SK-N-SH (cell line): ENCODE data around the gene BOK. TPM values are rescaled to one million over a fixed set of nuclear protein-coding genes. Genes with fewer than 3 reads are reported as not detected.

Source experiments
- CTCF ChIA-PET: fragments of 300-600, 350-600 bp; formaldehyde crosslinking; extraction: SDS; loops from one replicate; lab custom pipeline; 2021; lab: Yijun Ruan, JAX
- POLR2A ChIA-PET: fragments of 350-600 bp; sonication (Branson Sonifier 250); formaldehyde crosslinking; extraction: SDS; loops from one replicate; lab custom pipeline; 2020; ENCODE audit warnings: antibody characterized with exemption, inconsistent platforms; lab: Yijun Ruan, JAX
- DNase-seq: peaks from one replicate; pipeline ENCODE4 v3.0.0; 2012
- H2AFZ ChIP-seq: fragments of 200-600 bp; sonication (generic); 2 replicates; pipeline ENCODE4 v1.8.1; 2016; ENCODE audit warnings: antibody characterized with exemption, mild to moderate bottlenecking, low read depth
- H3F3A ChIP-seq: fragments of 200-600 bp; sonication (generic); replicated peaks from 2 replicates; pipeline ENCODE3; 2016; ENCODE audit warnings: antibody characterized with exemption, mild to moderate bottlenecking; ENCODE audit not compliant: insufficient read depth
- H3K27ac ChIP-seq, 2 experiments: fragments of 200-500 bp in 1 of 2; fragments of 200-600 bp in 1 of 2; sonication (Bioruptor generic) in 1 of 2; sonication (generic), shearing (Covaris generic) in 1 of 2; 2 replicates each; pipeline versions ENCODE4 v1.5.1 to v1.6.1; 2014 to 2016; ENCODE audit warnings: low read depth in 2 of 2, inconsistent platforms in 1 of 2, low read length in 1 of 2, mild to moderate bottlenecking in 1 of 2, mixed read lengths in 1 of 2
- H3K27me3 ChIP-seq: fragments of 200-600 bp; sonication (generic), shearing (Covaris generic); 2 replicates; pipeline ENCODE4 v1.6.1; 2016; ENCODE audit warnings: mixed run types; ENCODE audit not compliant: insufficient read depth
- H3K36me3 ChIP-seq, 2 experiments: fragments of 200-500 bp in 1 of 2; fragments of 200-600 bp in 1 of 2; sonication (Bioruptor generic) in 1 of 2; sonication (generic) in 1 of 2; replicated peaks in 1 of 2; 2 replicates each; pipeline versions ENCODE3 to v1.5.1; 2014 to 2016; ENCODE audit warnings: low read length in 1 of 2, mild to moderate bottlenecking in 1 of 2; ENCODE audit not compliant: insufficient read depth in 2 of 2, control insufficient read depth in 1 of 2
- H3K4me1 ChIP-seq, 2 experiments: fragments of 200-500 bp in 1 of 2; fragments of 200-600 bp in 1 of 2; sonication (Bioruptor generic) in 1 of 2; sonication (generic), shearing (Covaris generic) in 1 of 2; 2 replicates each; pipeline versions ENCODE4 v1.5.1 to v1.6.1; 2014 to 2016; ENCODE audit warnings: low read depth in 1 of 2, low read length in 1 of 2, mixed run types in 1 of 2; ENCODE audit not compliant: insufficient read depth in 2 of 2, control insufficient read depth in 1 of 2
- H3K4me2 ChIP-seq: fragments of 200-600 bp; sonication (generic), shearing (Covaris generic); 2 replicates; pipeline ENCODE4 v1.6.1; 2017; ENCODE audit warnings: mixed run types
- H3K4me3 ChIP-seq, 2 experiments: fragments of 200-500 bp in 1 of 2; fragments of 200-600 bp in 1 of 2; sonication (Bioruptor generic) in 1 of 2; sonication (generic), shearing (Covaris generic) in 1 of 2; 2 replicates each; pipeline versions ENCODE4 v1.5.1 to v1.8.1; 2014 to 2016; ENCODE audit warnings: low read depth in 2 of 2, inconsistent platforms in 1 of 2, low read length in 1 of 2, mild to moderate bottlenecking in 1 of 2, mixed read lengths in 1 of 2, moderate library complexity in 1 of 2
- H3K79me2 ChIP-seq: fragments of 200-600 bp; sonication (generic); 2 replicates; pipeline ENCODE4 v1.8.1; 2017; ENCODE audit warnings: mild to moderate bottlenecking; ENCODE audit not compliant: insufficient read depth
- H3K9ac ChIP-seq: fragments of 200-600 bp; sonication (generic); 2 replicates; pipeline ENCODE4 v1.6.1; 2017; ENCODE audit warnings: mixed run types
- H3K9me2 ChIP-seq: fragments of 200-600 bp; sonication (generic); 2 replicates; pipeline ENCODE4 v1.6.1; 2017; ENCODE audit warnings: mixed run types
- H3K9me3 ChIP-seq: fragments of 200-600 bp; sonication (generic); 2 replicates; pipeline ENCODE4 v1.6.1; 2017; ENCODE audit warnings: mixed run types, mild to moderate bottlenecking, moderate library complexity
- H4K20me1 ChIP-seq: fragments of 200-600 bp; sonication (generic); 2 replicates; pipeline ENCODE4 v1.6.1; 2017; ENCODE audit warnings: mild to moderate bottlenecking, mixed run types; ENCODE audit not compliant: insufficient read depth
- ELF1 ChIP-seq: IDR thresholded peaks from 2 replicates; pipeline ENCODE4 v1.4.0; 2012
- EP300 ChIP-seq, 2 experiments: IDR thresholded peaks; 2 replicates each; pipeline versions ENCODE4 v1.4.0 to v1.6.1; 2012; ENCODE audit warnings: borderline replicate concordance in 1 of 2, low read depth in 1 of 2, low read length in 1 of 2
- FOXJ3 ChIP-seq: sonication (generic); formaldehyde crosslinking; IDR thresholded peaks from 2 replicates; pipeline ENCODE4 v1.5.1; 2020; ENCODE audit warnings: mild to moderate bottlenecking, missing genetic modification reagents
- FOXM1 ChIP-seq: IDR thresholded peaks from 2 replicates; pipeline ENCODE4 v1.4.0; 2012; ENCODE audit warnings: low read depth, mild to moderate bottlenecking
- GABPA ChIP-seq: IDR thresholded peaks from 2 replicates; pipeline ENCODE4 v1.4.0; 2012; ENCODE audit warnings: low read depth, mild to moderate bottlenecking
- GATA2 ChIP-seq: sonication (generic); formaldehyde crosslinking; IDR thresholded peaks from 2 replicates; pipeline ENCODE4 v1.5.0; 2020; ENCODE audit warnings: mild to moderate bottlenecking, missing genetic modification reagents
- JUND ChIP-seq: IDR thresholded peaks from 2 replicates; pipeline ENCODE4 v1.4.0; 2012
- MXI1 ChIP-seq: IDR thresholded peaks from 2 replicates; pipeline ENCODE4 v1.6.1; 2012; ENCODE audit warnings: mild to moderate bottlenecking, low read depth, low read length, improper control_type of control experiment
- NFIC ChIP-seq: IDR thresholded peaks from 2 replicates; pipeline ENCODE4 v1.4.0; 2012; ENCODE audit warnings: borderline replicate concordance
- RCOR1 ChIP-seq: fragments of 150-350 bp; IDR thresholded peaks from 2 replicates; pipeline ENCODE4 v1.6.1; 2017; ENCODE audit warnings: antibody characterized with exemption, low read length
- SIN3A ChIP-seq: IDR thresholded peaks from 2 replicates; pipeline ENCODE4 v1.6.1; 2012; ENCODE audit warnings: low read depth, mild to moderate bottlenecking, low read length, moderate library complexity, borderline replicate concordance
- TAF1 ChIP-seq: IDR thresholded peaks from 2 replicates; pipeline ENCODE4 v1.6.1; 2012; ENCODE audit warnings: low read depth, mild to moderate bottlenecking, low read length, moderate library complexity, borderline replicate concordance
- TCF12 ChIP-seq: IDR thresholded peaks from 2 replicates; pipeline ENCODE4 v1.4.0; 2012
- TEAD4 ChIP-seq: IDR thresholded peaks from 2 replicates; pipeline ENCODE4 v1.4.0; 2012; ENCODE audit warnings: mild to moderate bottlenecking, borderline replicate concordance; ENCODE audit not compliant: insufficient read depth
- WGBS: methylation state at CpG from one replicate; pipeline ENCODE4 v1.1.6; 2017; ENCODE audit warnings: low lambda C conversion rate; 5-methylcytosine and 5-hydroxymethylcytosine counted together
- polyA plus RNA-seq, 3 experiments: library from polyadenylated mRNA; depleted of rRNA; stranded (reverse); fragments of >200 nt; gene quantifications; 2 replicates each; pipeline ENCODE4 v1.2.3, GENCODE V29; 2012
- TF ChIP-seq, protein P1 (sequence below): IDR thresholded peaks from 2 replicates; pipeline ENCODE4 v1.4.0; 2012; ENCODE audit warnings: low read depth
- TF ChIP-seq, protein P2 (sequence below): IDR thresholded peaks from 2 replicates; pipeline ENCODE4 v1.4.0; 2012; ENCODE audit warnings: low read depth, borderline replicate concordance
- TF ChIP-seq, protein P3 (sequence below): fragments of 200-600 bp; sonication (generic); IDR thresholded peaks from 2 replicates; pipeline ENCODE4 v1.6.1; 2017; ENCODE audit warnings: antibody characterized with exemption, mild to moderate bottlenecking, moderate library complexity
- TF ChIP-seq, protein P4 (sequence below): fragments of 150-350 bp; IDR thresholded peaks from 2 replicates; pipeline ENCODE4 v1.6.1; 2016; ENCODE audit warnings: mild to moderate bottlenecking, low read depth, low read length

BOK gene
- polyA plus RNA-seq, 1 of the 3 experiments (the other 2 are of a cell fraction): 1.7 TPM

DNA sequence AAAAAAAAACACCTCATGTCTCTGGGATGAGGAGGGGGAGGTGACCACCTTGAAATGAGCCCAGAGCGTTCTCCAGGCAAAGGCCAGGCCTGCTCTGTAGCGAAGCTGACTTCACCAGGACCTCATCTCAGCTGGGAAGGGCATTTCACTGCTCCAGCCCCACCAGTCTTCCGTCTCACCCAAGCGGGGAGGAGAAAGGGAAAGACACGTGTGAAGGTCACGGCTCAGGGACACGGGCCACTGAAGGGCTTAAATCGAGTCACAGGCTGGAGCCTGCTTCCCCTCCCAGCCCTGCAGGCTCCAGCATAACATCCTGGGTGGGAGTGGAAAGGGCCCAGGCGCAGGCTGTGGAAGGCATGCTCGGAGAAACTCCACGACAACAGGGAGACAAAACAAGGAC lies 60.3 kb downstream of the BOK start:
- Histone ChIP-seq H4K20me1 (peaks cover 7% of the 10 kb centered on the region; the same call in 1 of the 2 replicates), H3K4me2 (no peak overlapping the region), H3K36me3 (peaks cover 2 to 16% of the 10 kb centered on the region in 2 experiments), H3K27me3 (no peaks in the 10 kb centered on the region), H3F3A (peaks cover 9% of the 10 kb centered on the region), H3K9me2 (no peaks in the 10 kb centered on the region), H2AFZ (no peak overlapping the region), H3K79me2 (peaks cover 80% of the 10 kb centered on the region), H3K4me1 (peaks cover 0 to 19% of the 10 kb centered on the region in 2 experiments; a peak in 1 of 4 replicates), H3K9ac (no peak overlapping the region), H3K27ac (no peak overlapping the region), H3K9me3 (no peaks in the 10 kb centered on the region), H3K4me3 (no peak overlapping the region)
- POLR2A ChIA-PET: no interaction called here
- WGBS: 79% methylated on average over 8 of the region's 11 CpGs
- TF ChIP-seq, protein P1, sequence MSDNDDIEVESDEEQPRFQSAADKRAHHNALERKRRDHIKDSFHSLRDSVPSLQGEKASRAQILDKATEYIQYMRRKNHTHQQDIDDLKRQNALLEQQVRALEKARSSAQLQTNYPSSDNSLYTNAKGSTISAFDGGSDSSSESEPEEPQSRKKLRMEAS: no peak
- TF ChIP-seq, protein P2, sequence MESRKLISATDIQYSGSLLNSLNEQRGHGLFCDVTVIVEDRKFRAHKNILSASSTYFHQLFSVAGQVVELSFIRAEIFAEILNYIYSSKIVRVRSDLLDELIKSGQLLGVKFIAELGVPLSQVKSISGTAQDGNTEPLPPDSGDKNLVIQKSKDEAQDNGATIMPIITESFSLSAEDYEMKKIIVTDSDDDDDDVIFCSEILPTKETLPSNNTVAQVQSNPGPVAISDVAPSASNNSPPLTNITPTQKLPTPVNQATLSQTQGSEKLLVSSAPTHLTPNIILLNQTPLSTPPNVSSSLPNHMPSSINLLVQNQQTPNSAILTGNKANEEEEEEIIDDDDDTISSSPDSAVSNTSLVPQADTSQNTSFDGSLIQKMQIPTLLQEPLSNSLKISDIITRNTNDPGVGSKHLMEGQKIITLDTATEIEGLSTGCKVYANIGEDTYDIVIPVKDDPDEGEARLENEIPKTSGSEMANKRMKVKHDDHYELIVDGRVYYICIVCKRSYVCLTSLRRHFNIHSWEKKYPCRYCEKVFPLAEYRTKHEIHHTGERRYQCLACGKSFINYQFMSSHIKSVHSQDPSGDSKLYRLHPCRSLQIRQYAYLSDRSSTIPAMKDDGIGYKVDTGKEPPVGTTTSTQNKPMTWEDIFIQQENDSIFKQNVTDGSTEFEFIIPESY: no peak
- TF ChIP-seq EP300 (IDR thresholded peaks at IDR 0.05; ENCODE audit: borderline replicate concordance in 1 of 2, low read depth in 1 of 2, low read length in 1 of 2) (no peak), FOXM1 (no peak), RCOR1 (no peak), GABPA (no peak), NFIC (no peak), MXI1 (no peak), ELF1 (no peak), TEAD4 (no peak), TCF12 (no peak), GATA2 (CRISPR knock-in tag) (no peak), TAF1 (no peak), FOXJ3 (CRISPR knock-in tag) (no peak), SIN3A (no peak), JUND (no peak)
- TF ChIP-seq, protein P3, sequence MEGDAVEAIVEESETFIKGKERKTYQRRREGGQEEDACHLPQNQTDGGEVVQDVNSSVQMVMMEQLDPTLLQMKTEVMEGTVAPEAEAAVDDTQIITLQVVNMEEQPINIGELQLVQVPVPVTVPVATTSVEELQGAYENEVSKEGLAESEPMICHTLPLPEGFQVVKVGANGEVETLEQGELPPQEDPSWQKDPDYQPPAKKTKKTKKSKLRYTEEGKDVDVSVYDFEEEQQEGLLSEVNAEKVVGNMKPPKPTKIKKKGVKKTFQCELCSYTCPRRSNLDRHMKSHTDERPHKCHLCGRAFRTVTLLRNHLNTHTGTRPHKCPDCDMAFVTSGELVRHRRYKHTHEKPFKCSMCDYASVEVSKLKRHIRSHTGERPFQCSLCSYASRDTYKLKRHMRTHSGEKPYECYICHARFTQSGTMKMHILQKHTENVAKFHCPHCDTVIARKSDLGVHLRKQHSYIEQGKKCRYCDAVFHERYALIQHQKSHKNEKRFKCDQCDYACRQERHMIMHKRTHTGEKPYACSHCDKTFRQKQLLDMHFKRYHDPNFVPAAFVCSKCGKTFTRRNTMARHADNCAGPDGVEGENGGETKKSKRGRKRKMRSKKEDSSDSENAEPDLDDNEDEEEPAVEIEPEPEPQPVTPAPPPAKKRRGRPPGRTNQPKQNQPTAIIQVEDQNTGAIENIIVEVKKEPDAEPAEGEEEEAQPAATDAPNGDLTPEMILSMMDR: no peak
- TF ChIP-seq, protein P4, sequence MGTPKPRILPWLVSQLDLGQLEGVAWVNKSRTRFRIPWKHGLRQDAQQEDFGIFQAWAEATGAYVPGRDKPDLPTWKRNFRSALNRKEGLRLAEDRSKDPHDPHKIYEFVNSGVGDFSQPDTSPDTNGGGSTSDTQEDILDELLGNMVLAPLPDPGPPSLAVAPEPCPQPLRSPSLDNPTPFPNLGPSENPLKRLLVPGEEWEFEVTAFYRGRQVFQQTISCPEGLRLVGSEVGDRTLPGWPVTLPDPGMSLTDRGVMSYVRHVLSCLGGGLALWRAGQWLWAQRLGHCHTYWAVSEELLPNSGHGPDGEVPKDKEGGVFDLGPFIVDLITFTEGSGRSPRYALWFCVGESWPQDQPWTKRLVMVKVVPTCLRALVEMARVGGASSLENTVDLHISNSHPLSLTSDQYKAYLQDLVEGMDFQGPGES: no peak
- CTCF ChIA-PET: interaction anchor here (1.6 kb wide), 1 partner anchor 20 kb away, joined by 5 read pairs; no protein-coding TSS in a partner anchor
- DNase-seq: no peak
